ENCODE measurements around the gene PRR12. TPM values are rescaled to one million over a fixed set of nuclear protein-coding genes. Genes with fewer than 3 reads are reported as not detected.

PRR12 gene
- total RNA-seq, 2 donors from 2014 or later: 12.4 to 24.5 TPM

DNA sequence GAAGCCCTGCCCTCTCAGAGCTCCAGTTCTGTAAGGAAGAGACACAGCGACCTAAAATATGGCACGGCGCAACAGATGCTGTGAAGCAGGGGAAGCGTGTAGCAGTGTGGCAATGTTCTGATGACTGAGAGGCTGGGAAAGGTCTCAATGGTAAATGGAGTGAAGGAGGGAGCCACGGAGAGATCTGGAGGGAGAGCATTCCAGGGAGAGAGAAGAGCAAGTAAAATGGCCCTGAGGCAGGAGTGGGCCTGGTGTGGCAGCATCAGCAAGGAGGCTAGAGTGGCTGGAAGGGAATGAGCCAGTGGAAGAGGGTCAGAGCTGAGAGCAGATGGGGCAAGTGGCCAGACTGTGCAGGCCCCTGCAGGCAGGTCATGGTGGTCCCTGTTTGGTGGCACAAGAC is 46.8 kb upstream of the PRR12 start:
- Histone ChIP-seq H3K27ac (no peak overlapping the region), H3K27me3 (replicated peaks; ENCODE audit: insufficient read depth) (no peaks in the 10 kb centered on the region), H3K4me3 (no peak overlapping the region), H3K4me1 (ENCODE audit: control insufficient read depth in 1 of 2, low read depth in 2 of 2) (peaks cover 0 to 3% of the 10 kb centered on the region in 2 donors), H3K9me3 (no peaks in the 10 kb centered on the region), H3K36me3 (peaks cover 32% of the 10 kb centered on the region)
- TF ChIP-seq, protein P1, sequence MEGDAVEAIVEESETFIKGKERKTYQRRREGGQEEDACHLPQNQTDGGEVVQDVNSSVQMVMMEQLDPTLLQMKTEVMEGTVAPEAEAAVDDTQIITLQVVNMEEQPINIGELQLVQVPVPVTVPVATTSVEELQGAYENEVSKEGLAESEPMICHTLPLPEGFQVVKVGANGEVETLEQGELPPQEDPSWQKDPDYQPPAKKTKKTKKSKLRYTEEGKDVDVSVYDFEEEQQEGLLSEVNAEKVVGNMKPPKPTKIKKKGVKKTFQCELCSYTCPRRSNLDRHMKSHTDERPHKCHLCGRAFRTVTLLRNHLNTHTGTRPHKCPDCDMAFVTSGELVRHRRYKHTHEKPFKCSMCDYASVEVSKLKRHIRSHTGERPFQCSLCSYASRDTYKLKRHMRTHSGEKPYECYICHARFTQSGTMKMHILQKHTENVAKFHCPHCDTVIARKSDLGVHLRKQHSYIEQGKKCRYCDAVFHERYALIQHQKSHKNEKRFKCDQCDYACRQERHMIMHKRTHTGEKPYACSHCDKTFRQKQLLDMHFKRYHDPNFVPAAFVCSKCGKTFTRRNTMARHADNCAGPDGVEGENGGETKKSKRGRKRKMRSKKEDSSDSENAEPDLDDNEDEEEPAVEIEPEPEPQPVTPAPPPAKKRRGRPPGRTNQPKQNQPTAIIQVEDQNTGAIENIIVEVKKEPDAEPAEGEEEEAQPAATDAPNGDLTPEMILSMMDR (IDR thresholded peaks at IDR 0.05): no peak
- ATAC-seq (ENCODE audit: insufficient number of reproducible peaks, low FRiP score, low read depth): no peak
- no peak for DNase-seq (ENCODE audit: low spot score)

GRCh38 chr19:49546825-49547565 is 44.0 kb upstream of the PRR12 start:
- ATAC-seq (ENCODE audit: insufficient number of reproducible peaks, low FRiP score, low read depth): peak; percentile 56
- H3K27me3 ChIP-seq (replicated peaks; ENCODE audit: insufficient read depth): no peaks in the 10 kb centered on the region
- H3K9me3 ChIP-seq: no peaks in the 10 kb centered on the region
- DNase-seq (ENCODE audit: low spot score): peak; percentile 47
- H3K4me3 ChIP-seq: no peak overlapping the region
- H3K36me3 ChIP-seq: peaks cover 21% of the 10 kb centered on the region
- peaks cover 0 to 3% of the 10 kb centered on the region in 2 donors for H3K4me1 ChIP-seq (ENCODE audit: control insufficient read depth in 1 of 2, low read depth in 2 of 2)
- TF ChIP-seq, protein P1 (IDR thresholded peaks at IDR 0.05): peak; percentile 81
- H3K27ac ChIP-seq: no peak overlapping the region

DNA sequence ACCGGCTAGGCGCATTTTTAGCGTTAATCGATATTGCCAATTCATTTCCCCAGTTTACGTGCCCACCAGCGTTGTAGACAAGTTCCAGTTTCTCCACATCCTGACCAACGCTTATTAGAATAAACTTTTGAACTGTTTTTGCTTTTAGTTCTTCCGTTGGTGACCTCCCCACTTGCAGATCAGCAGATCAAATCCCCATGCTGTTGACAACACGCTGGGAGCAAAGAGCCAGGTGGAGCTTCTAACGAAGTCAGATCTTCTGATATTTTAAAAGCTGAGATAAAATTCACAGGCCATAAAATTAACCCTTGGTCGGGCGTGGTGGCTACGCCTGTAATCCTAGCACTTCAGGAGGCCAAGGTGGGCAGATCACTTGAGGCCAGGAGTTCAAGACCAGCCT is 41.9 kb upstream of the PRR12 start:
- no peak for ATAC-seq (ENCODE audit: insufficient number of reproducible peaks, low FRiP score, low read depth)

GRCh38 chr19:49551531-49551930 is 39.5 kb upstream of the PRR12 start:
- Histone ChIP-seq H3K9me3 (no peaks in the 10 kb centered on the region), H3K4me3 (no peak overlapping the region), H3K36me3 (peaks cover 21% of the 10 kb centered on the region), H3K27ac (no peak overlapping the region), H3K4me1 (ENCODE audit: control insufficient read depth in 1 of 2, low read depth in 2 of 2) (peaks cover 0 to 3% of the 10 kb centered on the region in 2 donors), H3K27me3 (replicated peaks; ENCODE audit: insufficient read depth) (no peaks in the 10 kb centered on the region)
- no peak for DNase-seq (ENCODE audit: low spot score)
- TF ChIP-seq, protein P1 (IDR thresholded peaks at IDR 0.05): no peak
- no peak for ATAC-seq (ENCODE audit: insufficient number of reproducible peaks, low FRiP score, low read depth)

More for the DNA sequence above, 41.9 kb upstream of the PRR12 start:
- H3K36me3 ChIP-seq: peaks cover 6% of the 10 kb centered on the region
- peaks cover 0 to 3% of the 10 kb centered on the region in 2 donors for H3K4me1 ChIP-seq (ENCODE audit: control insufficient read depth in 1 of 2, low read depth in 2 of 2)
- H3K4me3 ChIP-seq: no peak overlapping the region
- no peaks in the 10 kb centered on the region for H3K9me3 ChIP-seq
- H3K27me3 ChIP-seq (replicated peaks; ENCODE audit: insufficient read depth): no peaks in the 10 kb centered on the region
- TF ChIP-seq, protein P1 (IDR thresholded peaks at IDR 0.05): no peak
- no peak overlapping the region for H3K27ac ChIP-seq
- DNase-seq (ENCODE audit: low spot score): no peak

- ATAC-seq (ENCODE audit: insufficient number of reproducible peaks, low FRiP score, low read depth) (no peak), DNase-seq (ENCODE audit: low spot score) (no peak)
- no peaks in the 10 kb centered on the region for H3K27me3 ChIP-seq (replicated peaks; ENCODE audit: insufficient read depth)
- no peaks in the 10 kb centered on the region for H3K9me3 ChIP-seq
- no peak overlapping the region for H3K27ac ChIP-seq
- TF ChIP-seq, protein P1 (IDR thresholded peaks at IDR 0.05): no peak
- no peaks in the 10 kb centered on the region for H3K4me1 ChIP-seq (ENCODE audit: control insufficient read depth in 1 of 2, low read depth in 2 of 2)
- H3K36me3 ChIP-seq: peaks cover 33% of the 10 kb centered on the region
- H3K4me3 ChIP-seq: no peak overlapping the region
Measured at GRCh38 chr19:49552749-49553148, 38.2 kb upstream of the PRR12 start.
